Vagina (tissue), 2 donors: ENCODE results near the gene PLD6.

Source experiments
- CTCF ChIP-seq, 3 experiments: fragments of 450-650 bp in 2 of 3; fragments of 200-600 bp in 1 of 3; sonication (generic) in 1 of 3; IDR thresholded peaks; one replicate each; pipeline ENCODE4 v1.5.1; 2017 to 2019; ENCODE audit warnings: antibody characterized with exemption in 3 of 3, mild to moderate bottlenecking in 2 of 3, moderate library complexity in 2 of 3
- POLR2A ChIP-seq, 2 donors: fragments of 450-650 bp; IDR thresholded peaks; one replicate each; pipeline ENCODE4 v1.6.1; 2017; ENCODE audit warnings: antibody characterized with exemption in 2 of 2, mild to moderate bottlenecking in 2 of 2, moderate library complexity in 2 of 2
- POLR2AphosphoS5 ChIP-seq, 2 donors: sonication (generic); formaldehyde crosslinking; IDR thresholded peaks; one replicate each; pipeline ENCODE4 v1.9.0; 2017; ENCODE audit warnings: antibody characterized with exemption in 2 of 2, mild to moderate bottlenecking in 2 of 2, low read depth in 1 of 2; ENCODE audit not compliant: insufficient read depth in 1 of 2

- TF ChIP-seq CTCF (IDR thresholded peaks at IDR 0.05) = no peak
- no peak for TF ChIP-seq POLR2A (IDR thresholded peaks at IDR 0.05)
- no peak for TF ChIP-seq POLR2AphosphoS5 (IDR thresholded peaks at IDR 0.05; ENCODE audit: insufficient read depth in 1 of 2, low read depth in 1 of 2)
Observed at GRCh38 chr17:17151055-17151454, 55.1 kb downstream of the PLD6 start.
